CD4-positive, alpha-beta T cell treated with Interleukin-4 for 4 hours (primary cell): ENCODE measurements around the gene NR1I3.

Experiments used
- DNase-seq: peaks from one replicate; pipeline ENCODE4 v3.0.0-alpha.2; 2020

NR1I3 gene

DNA sequence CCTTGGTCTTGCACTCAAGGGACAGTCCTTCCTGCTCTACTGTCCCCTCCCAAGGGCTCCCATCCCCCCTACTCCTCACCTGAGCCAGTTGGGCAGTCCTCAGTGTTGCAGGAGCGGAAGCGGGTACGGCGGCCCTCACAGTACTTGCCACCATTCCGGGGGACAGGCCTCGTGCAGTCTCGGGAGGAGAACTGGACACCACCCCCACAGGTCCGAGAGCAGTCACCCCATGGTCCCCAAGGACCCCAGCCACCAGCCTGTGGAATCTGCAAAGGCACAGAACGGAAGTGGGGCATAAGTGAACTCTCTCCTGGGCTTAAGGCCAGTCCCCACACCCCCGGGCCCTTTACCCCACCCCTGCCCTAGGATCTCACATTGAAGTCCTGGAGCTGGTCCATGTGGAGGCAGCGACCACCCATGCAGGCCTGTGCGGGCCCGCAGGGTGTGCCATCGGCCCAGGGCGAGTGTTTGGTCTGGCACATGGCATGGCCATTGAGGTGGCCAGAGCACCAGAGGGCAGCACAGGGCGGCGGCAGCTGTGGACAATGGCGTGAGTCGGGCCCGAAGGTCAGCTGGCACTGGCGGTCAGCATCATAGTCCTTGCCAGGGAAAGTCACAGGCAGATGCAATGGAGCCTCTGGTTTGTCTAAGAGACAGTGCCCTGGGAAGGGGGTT lies 44.3 kb downstream of the NR1I3 start:
- no peak for DNase-seq

DNA sequence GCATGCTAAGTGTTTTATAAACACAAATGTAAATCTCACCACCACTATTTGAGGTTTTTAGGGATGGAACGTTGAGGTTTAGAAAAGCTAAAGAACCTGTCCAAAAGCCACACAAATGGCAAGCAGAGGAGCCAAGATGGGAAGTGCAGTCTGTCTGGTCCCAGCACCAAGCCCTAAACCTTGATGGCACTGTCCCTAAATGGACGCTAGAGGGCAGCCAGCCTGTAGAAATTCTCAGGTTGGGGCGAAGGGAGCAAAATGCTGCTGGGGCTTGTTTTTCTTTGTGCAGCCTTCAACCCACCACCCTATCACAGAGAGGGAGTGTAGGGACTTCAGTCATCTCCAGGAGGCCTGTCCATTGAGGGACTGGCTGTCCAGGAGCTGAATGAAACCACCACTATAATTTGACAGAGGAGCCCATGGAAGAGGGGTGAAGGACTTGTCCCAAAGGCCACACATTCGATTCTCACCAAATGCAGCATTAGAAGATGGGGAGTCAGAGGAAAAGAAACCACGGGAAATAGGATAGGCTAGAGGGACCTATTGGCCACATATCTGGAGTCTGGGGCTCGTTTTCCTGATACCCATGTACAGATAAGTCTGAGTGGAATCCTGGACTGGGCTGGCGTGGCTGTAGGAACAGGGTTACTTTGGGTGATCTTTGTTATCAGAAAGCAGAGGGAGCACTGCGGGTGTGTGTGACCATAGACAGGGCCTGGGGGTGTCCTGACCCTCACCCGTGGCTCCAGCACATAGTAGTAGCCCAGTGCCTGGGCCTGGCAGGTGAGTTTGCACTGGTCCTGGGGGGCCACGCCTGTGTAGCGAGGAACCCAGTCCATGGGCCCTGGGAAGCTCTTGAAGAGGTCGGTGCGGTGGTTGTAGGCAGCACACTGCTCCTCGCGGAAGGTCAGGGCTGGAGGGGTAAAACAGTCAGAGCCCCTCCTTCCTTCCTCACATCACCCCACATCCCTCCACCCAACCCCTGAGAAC lies 45.2 kb downstream of the NR1I3 start:
- peak; percentile 85 for DNase-seq

DNA sequence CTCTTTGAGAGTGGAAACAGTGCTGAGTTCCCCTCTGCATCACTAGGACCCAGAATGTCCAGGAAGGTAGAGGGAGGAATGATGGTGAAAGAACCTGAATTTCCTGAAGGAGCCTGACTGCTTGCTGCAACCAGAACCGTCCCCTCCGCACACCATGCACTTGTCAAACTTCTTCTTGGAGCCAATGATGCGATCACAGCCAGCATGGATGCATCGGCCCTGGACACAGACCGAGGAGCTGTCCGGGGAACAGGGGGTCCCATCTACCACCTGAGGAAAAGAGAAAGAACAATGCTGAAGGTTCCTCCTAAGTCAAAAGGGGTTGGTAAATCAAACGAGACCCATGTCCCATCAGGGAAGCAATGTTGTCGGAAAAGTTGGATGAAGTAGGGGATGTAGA lies 46.0 kb downstream of the NR1I3 start:
- DNase-seq, result no peak

DNA sequence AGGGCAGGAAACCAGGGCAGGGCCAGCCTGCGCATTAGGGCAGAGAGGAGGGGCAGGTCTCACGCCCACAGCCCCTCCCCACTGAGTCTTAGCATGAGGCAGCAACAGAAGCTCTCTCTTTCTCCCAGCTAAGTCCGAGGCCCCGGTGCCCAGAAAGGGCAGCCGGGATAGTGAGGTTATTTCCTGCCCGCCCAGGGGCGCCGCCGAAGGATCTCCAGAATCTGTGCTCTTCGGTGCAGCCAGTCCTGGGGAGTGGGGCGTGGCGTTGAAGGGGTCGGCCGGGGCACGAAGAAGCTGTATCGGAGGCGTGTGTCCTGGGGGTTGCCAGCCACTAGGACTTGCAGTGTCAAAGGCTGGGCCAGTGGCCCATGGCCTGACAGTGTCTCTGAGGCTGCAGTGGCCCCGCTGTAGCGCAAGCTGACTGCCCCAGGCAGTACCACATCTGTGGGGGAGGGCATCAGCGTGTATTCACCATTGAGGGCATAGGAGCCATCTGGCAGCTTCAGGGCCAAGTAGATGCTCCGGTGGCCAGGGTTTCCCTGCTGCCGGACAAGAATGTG lies 47.0 kb downstream of the NR1I3 start:
- no peak for DNase-seq

DNA sequence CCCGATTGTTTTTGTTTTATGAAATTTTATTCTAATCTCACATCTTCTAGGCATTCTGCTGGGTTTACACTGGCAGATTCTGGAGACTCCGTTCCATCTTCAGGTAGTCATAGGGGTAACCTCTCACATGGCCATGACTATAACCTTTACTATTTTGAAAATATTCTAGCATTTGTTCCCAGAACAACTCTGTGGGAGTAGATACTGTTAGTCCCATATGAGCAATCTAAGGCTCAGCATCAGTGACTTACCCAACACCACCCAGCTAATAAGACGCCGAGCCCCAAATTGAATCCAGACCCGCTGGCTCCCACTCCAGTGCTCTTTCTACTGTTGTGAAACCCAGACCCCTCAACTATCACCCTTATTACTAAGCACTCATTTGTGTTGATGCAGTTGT lies 49.0 kb downstream of the NR1I3 start:
- DNase-seq, result no peak

DNA sequence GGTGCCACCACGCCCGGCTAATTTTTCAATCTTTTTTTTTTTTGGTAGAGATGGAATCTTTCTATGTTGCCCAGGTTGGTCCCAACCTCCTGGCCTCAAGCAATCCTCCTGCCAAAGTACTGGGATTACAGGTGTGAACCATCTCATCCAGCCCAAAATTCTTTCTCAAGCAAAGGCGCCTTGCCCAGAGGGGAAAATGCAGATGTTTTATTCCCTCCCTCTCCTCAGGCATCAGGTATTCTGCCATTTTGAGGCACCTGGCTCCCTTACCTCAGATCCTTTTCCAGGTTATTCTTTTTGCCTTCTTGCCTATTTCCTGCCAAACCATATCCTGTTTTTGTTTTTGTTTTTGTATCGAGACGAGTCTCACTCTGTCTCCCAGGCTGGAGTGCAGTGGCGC lies 49.6 kb downstream of the NR1I3 start:
- no peak for DNase-seq

DNA sequence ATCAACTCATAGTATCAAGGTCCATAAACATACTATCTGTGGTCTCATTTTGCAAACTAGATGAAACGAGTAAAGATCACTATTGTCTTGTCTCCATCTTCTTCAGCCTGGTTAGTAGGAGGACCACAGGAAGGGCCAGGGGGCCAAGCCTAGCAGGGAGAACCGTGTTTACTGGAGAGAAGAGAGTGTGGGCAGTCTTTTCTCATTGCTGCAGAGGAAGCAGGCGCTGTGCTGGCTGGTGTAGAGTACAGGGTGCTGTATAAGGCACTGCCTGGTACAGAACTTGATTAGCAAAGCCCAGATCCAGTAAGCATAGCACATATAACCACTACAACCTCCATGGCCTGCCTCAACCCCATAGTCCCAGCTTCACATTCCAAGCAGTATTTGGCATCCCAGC lies 50.7 kb downstream of the NR1I3 start:
- DNase-seq, result no peak

DNA sequence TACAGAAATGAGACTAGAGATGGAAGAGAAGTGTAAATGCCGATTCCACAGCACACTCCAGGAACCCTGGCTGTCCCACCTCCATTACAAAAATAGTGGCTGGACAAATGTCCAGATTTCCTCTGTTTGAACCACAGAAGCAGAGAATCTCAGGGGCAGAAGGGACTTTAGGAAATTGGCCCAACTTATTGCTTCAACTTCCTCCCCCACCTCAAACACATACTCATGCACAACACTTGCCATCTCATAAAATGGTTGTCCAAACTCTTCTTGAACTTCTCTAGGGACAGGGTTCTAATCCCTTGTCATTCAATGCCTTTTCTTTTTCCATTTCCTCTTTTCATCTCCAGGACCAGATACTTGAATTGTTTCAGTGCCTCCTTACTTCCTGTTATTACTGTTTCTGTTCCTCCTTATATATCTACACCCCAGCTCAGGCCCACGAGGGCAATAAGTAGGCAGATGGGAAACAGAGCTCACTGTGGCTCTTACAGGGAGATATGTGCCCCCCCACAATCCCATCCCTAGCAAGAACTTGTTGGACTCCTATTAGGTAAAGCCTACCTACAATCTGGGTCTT lies 52.2 kb downstream of the NR1I3 start:
- peak; percentile 25 for DNase-seq

DNA sequence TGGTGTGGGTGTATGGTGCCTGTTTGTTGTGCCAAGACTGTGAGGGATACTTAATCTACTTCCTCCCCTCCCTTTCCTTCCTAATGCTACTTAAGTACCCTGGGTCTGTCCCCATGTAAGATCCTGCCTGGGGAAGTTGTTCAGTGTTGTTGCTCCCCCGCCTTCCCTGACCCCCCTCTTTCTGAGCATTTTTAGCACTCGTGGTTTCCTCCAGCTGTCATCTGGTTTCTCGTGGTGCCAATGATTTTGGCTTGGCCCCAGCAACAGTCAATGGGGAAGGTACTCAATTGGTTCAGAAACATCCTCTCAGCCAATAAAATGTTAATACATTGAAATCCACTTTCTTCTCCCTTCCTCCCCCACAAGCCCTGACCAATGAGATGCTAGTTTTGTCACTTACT lies 52.7 kb downstream of the NR1I3 start:
- peak; percentile 95 for DNase-seq

DNA sequence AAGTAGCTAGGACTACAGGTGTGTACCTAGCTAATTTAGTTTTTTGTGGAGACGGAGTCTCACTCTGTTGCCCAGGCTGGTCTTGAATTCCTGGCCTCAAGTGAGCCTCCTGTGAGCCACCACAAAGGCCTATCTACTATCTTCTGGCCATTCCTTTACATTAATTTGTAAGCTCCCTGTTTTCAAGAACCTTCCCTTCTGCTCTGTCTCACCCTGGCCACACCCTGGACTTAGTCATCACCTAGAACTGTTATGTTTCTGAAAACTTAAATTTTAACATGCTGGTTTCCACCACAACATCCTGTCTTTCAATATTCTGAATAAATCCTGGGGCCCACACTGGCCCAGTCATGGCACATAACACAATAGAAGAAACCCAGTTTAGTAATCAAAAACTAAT lies 55.8 kb downstream of the NR1I3 start:
- peak; percentile 95 for DNase-seq

DNA sequence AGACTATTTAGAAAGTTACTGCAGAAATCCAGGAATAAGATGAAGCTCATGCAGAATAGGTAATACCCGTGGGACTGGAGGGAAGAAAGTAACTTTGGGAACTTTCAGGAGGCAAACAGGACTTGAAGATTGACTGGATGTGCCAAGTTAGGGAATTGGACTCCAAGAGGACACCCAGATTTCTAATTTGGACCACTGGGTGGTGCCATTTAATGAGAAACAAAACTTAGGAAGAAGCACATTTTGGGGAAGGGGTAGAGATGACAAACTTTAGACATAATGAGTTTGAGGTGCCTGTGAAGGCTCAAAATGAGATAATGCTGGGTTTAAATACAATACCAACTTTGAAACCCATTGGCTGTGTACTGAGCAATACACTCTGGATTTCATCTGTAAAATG lies 57.4 kb downstream of the NR1I3 start:
- peak; percentile 46 for DNase-seq

DNA sequence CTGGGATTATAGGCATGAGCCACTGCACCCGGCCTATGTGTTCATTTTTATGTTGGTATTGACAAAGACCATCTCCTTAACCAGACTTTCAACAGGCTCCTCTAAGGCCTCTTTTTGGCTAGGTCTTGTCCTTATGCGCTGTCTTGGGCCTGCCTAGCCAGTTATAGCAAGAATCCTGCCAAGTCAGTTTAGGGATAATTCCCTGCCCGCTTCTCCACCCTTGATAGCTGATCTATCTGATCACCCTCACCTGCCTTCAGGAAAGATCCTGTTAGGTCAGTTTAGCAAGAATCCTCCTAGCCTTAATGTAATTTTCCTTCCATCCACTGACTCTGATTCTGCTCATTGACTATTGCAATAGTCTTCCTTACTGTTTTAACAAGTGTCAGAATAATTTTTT lies 58.3 kb downstream of the NR1I3 start:
- no peak for DNase-seq
